NCI-H1694 (cell line): ENCODE results near the gene SYNDIG1.

Source experiments
- DNase-seq: peaks from one replicate; lab custom pipeline; 2025; lab: John Stamatoyannopoulos, UW

The SYNDIG1 gene

GRCh38 chr20:24528583-24529368 is 59.3 kb downstream of the SYNDIG1 start:
- DNase-seq: no peak

DNA sequence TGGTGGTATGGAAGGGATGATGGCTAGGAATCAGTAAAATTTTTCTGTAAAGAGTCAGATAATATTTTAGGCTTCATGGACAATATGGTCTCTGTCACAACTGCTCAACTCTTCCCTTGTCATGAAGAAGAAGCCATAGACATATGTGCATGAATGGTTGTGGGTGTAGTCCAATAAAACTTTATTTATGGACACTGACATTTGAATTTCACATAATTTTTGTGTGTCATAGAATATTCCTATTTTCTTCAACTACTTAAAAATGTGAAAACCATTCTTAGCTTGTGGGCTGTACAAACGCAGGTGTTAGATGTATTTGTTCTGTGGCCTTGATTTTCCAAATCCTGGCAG is 59.9 kb downstream of the SYNDIG1 start:
- DNase-seq: no peak

DNA sequence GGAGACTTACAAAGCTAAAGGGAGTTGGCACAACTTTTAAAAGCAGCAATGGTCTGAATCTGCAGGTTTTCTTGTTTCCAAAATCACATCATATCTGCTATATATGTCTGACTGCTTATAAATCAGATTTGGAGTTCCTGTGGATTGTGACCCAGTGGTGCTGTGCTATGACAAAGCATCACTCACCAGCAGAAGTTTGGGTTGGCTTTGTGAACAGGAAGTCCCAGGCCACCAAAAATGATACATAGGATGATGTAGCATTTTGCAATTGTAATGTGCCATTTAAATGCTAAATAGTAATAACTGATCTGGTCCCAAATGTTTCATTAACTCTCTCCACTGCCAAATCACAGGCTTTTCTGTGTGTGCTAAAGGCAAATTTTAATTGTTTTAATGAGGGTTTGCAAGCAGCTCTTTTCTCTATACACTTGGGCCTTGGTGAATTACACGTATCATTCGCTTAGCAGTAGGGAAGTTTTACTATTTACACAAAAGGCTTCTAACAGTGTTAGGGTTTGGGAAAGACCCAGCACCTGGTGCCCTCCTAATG is 60.8 kb downstream of the SYNDIG1 start:
- DNase-seq: no peak

GRCh38 chr20:24531202-24531601 is 61.8 kb downstream of the SYNDIG1 start:
- DNase-seq: no peak

GRCh38 chr20:24531631-24532419 is 62.4 kb downstream of the SYNDIG1 start:
- DNase-seq: no peak

GRCh38 chr20:24533449-24533848 is 64.0 kb downstream of the SYNDIG1 start:
- no peak for DNase-seq

DNA sequence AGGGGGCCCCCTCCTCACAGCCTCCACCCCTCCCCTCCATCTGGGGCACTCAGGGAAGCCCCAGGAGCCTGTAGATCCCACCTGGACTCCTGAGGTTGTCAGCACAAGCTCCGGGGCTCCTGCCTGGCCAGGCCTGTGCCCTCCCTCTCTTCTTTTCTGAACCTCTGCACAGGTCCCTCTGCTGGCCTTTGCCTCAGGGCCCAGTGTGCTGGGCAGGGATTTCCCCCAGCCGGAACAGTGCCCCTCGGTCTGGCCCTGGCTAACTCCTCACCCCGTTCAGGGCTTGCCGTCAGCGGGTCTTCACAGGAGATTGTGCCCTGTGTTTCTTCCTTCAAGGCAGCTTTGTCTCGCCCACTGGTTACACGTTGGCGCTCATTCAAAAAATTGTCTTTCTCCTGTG is 64.9 kb downstream of the SYNDIG1 start:
- DNase-seq: no peak

- no peak for DNase-seq
These were observed 66.7 kb downstream of the SYNDIG1 start for GRCh38 chr20:24535941-24536730.

GRCh38 chr20:24537210-24537609 is 67.8 kb downstream of the SYNDIG1 start:
- DNase-seq: no peak

DNA sequence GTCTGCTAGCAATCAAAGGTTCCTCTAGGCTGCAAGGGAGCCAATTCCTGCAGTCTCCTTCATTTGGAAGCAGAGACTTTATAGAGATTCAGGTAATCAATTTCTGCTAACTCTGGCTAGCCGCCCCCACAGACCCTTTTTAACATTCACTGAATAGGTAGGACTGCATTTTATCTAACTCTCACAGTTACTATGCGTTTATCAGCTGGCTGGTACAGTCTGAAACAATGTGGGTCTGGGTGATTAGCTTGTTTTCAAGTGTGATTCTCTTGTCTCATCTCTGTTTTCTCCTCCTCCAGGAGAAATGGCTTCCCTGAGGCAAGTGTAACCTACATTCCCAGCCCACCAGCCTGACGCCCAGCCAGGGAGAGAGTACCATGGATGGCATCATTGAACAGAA is 73.3 kb downstream of the SYNDIG1 start:
- DNase-seq: no peak

DNA sequence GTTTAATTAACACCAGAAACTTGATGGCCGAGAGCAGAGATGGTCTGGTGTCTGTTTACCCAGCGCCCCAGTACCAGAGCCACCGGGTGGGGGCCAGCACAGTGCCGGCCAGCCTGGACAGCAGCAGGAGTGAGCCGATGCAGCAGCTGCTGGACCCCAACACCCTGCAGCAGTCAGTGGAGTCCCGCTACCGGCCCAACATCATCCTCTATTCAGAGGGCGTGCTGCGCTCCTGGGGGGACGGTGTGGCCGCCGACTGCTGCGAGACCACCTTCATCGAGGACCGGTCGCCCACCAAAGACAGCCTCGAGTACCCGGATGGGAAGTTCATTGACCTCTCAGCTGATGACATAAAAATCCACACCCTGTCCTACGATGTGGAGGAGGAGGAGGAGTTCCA is 73.7 kb downstream of the SYNDIG1 start:
- no peak for DNase-seq

DNA sequence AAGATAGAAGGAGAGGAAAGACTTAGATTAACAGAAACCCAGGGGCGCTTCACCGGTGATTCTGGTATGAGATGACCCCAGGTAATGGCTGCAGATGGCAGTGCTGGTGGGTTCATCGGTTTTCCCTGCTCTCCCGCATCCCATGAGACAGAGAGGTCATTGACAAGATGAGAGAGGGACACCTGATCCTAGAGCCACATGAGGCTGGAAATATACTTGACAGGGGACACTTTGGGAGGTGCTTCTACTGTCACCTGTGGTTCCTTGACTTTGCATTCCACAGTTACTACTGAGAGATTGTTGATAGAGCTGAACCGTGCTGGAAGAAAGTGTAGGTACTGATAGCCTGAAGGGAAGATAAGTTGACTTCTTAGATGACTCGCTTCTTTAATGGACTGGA is 74.3 kb downstream of the SYNDIG1 start:
- no peak for DNase-seq

DNA sequence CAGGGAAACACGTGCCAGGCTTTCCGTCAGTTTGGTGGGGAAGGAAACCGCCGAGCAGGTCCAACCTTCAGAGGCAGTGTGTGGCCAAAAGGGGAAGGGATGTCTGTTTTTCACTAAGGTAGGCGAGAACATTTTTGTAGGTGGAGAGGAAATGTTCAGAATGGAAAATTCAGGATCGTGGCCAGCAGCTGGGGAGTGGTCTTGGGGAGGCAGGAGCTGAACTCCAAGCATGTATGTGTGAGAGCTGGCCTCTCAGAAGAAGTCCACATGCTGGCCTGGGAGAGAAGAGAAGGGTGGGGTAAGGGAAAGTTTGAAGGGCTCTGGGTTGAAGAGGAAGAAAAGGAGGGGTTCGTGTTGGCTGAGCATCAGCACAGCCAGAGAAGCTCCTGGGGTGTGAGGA is 74.9 kb downstream of the SYNDIG1 start:
- DNase-seq: no peak

DNA sequence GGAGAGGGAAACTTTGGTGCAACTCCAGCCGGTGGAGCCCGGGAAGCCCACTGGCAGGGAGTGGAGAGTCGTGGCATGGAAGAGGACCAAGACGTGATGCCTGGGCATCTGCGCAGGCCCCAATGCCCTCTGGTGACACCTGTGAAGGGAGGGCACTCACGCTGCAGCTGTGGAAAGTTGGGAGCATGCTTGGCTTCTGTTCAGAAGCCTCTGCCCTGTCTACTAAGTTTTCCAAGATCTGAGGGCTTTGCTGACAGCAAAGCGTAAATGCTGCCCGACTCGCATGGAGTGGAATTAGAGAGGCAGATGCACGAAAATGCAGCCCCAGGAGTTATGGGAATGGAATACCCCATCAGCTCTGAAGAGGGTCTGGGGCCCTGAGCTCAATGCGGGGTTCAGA is 75.7 kb downstream of the SYNDIG1 start:
- DNase-seq: no peak

- no peak for DNase-seq
These were observed 76.9 kb downstream of the SYNDIG1 start for GRCh38 chr20:24546232-24546892.

- no peak for DNase-seq
These were observed 78.5 kb downstream of the SYNDIG1 start for GRCh38 chr20:24547967-24548366.

GRCh38 chr20:24559114-24559732 is 89.8 kb downstream of the SYNDIG1 start:
- no peak for DNase-seq

GRCh38 chr20:24560571-24561491 is 91.4 kb downstream of the SYNDIG1 start:
- DNase-seq: no peak

DNA sequence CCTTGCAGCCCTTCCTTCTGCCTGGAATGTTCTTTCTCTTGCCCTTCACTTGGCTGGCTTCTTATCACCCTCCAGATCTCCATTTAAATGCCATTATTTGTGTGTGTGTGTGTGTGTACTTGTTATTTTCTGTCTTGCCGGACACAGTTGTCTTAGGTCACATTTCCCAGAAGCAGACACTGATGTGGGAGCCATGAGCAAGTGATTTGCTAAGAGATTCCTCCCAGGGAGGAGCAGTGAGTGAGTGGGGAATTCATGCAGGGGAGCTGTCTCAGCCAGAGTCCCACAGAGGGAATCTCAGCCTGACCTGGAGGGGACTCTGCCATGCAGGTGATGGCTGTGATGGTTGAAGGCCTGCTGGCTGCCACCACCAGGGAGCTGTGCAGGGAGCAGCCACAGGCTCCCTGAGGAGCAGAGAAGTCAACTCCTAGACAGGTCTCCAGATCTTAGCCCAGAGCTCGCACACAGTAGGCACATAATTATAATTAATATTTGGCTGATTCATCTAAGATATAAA is 96.5 kb downstream of the SYNDIG1 start:
- DNase-seq: no peak

GRCh38 chr20:24566656-24567055 is 97.2 kb downstream of the SYNDIG1 start:
- DNase-seq: no peak
